Hepatocyte (in vitro differentiated cells): ENCODE data around the gene TBC1D26.

Experiments used
- EZH2 ChIP-seq: fragments of 200-600 bp; sonication (generic); IDR thresholded peaks from 2 replicates; pipeline ENCODE4 v1.6.1; 2016; ENCODE audit warnings: antibody characterized with exemption, mild to moderate bottlenecking, borderline replicate concordance
- TF ChIP-seq, protein P1 (sequence below): fragments of 200-600 bp; sonication (generic); IDR thresholded peaks from 2 replicates; pipeline ENCODE4 v1.5.1; 2016; ENCODE audit warnings: antibody characterized with exemption, mild to moderate bottlenecking; ENCODE audit not compliant: poor library complexity

DNA sequence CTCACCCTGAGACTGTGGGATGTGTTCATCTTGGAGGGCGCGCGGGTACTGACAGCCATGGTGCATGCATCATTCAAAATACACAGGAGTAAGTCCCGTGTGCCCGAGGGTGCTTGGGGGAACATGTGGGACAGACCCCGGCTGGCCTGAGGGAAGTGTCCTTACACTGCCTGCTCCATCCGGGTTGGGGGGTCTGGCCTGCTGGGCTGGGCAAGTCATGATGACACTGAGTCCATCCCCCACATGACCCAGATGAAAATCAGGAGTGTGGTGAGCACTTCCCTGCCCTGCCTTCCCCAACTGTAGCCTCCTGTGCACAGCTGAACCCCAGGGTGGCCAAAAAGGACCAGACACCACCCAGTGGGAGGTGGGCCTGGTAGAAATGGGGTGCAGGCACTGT lies 10.8 kb downstream of the TBC1D26 start:
- TF ChIP-seq, protein P1, sequence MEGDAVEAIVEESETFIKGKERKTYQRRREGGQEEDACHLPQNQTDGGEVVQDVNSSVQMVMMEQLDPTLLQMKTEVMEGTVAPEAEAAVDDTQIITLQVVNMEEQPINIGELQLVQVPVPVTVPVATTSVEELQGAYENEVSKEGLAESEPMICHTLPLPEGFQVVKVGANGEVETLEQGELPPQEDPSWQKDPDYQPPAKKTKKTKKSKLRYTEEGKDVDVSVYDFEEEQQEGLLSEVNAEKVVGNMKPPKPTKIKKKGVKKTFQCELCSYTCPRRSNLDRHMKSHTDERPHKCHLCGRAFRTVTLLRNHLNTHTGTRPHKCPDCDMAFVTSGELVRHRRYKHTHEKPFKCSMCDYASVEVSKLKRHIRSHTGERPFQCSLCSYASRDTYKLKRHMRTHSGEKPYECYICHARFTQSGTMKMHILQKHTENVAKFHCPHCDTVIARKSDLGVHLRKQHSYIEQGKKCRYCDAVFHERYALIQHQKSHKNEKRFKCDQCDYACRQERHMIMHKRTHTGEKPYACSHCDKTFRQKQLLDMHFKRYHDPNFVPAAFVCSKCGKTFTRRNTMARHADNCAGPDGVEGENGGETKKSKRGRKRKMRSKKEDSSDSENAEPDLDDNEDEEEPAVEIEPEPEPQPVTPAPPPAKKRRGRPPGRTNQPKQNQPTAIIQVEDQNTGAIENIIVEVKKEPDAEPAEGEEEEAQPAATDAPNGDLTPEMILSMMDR, result no peak
- TF ChIP-seq EZH2, result no peak
